Left lung (tissue), 10 donors: ENCODE results near the gene OS9. TPM values are rescaled to one million over a fixed set of nuclear protein-coding genes. Genes with fewer than 3 reads are reported as not detected.

Experiments used
- ATAC-seq: fragments of 200-7000 bp; cut with Tn5 transposase; one replicate; pipeline ENCODE4 v1.9.1; 2020; ENCODE audit warnings: moderate library complexity
- DNase-seq, 4 donors: peaks; one replicate each; pipeline ENCODE4 v3.0.0-alpha.2; 2013 to 2020
- H3K27ac ChIP-seq, 2 donors: fragments of 200-600 bp; sonication (generic) in 1 of 2; one replicate each; pipeline versions ENCODE4 v1.5.0 to v1.8.0; 2020 to 2021
- H3K27me3 ChIP-seq, 2 donors: fragments of 200-600 bp; sonication (generic) in 1 of 2; one replicate each; pipeline versions ENCODE4 v1.5.0 to v1.8.0; 2020 to 2021
- H3K36me3 ChIP-seq, 2 donors: fragments of 200-600 bp; sonication (generic) in 1 of 2; one replicate each; pipeline versions ENCODE4 v1.5.0 to v1.8.0; 2020 to 2021
- H3K4me1 ChIP-seq, 2 donors: fragments of 200-600 bp; one replicate each; pipeline ENCODE4 v1.8.0; 2021
- H3K4me3 ChIP-seq, 2 donors: fragments of 200-600 bp; sonication (generic) in 1 of 2; one replicate each; pipeline versions ENCODE4 v1.5.0 to v1.8.0; 2020 to 2021; ENCODE audit warnings: mild to moderate bottlenecking in 1 of 2
- H3K9me3 ChIP-seq, 2 donors: fragments of 200-600 bp; sonication (generic) in 1 of 2; one replicate each; pipeline versions ENCODE4 v1.5.0 to v1.8.0; 2020 to 2021
- CTCF ChIP-seq, 2 donors: fragments of 200-600 bp; sonication (generic) in 1 of 2; IDR thresholded peaks; one replicate each; pipeline versions ENCODE4 v1.5.0 to v1.8.0; 2021; ENCODE audit warnings: antibody characterized with exemption in 2 of 2
- intact Hi-C, 2 donors: fragments of 100-400 bp; cut with DNase I; formaldehyde crosslinking; loops; one replicate each; pipeline versions ENCODE4 v1.11.2 to v1.14.2; 2022
- polyA plus RNA-seq, 6 donors: library from polyadenylated mRNA; unstranded; fragments of 120-200 nt; gene quantifications; one replicate each; pipeline ENCODE4 v1.2.1, GENCODE V29; 2013; ENCODE audit not compliant: insufficient read length in 6 of 6
- total RNA-seq, 2 donors: library from RNA; stranded (reverse); fragmentation: NEBNext Ultra II Directional; extraction: Animal tissue kit (Norgen Biotek cat#: 25700); gene quantifications; one replicate each; pipeline ENCODE4 v1.2.1, GENCODE V29; 2021
- donor health status: DM: no; HTN: yes; CAD: no.
- donor health status: DM: no; HTN: no; CAD: no.

OS9 gene
- total and polyA plus RNA-seq, 8 donors = 200 to 321 (median 225) TPM

GRCh38 chr12:57730336-57731067 is 36.6 kb downstream of the OS9 start:
- Histone ChIP-seq H3K4me3 (no peak overlapping the region), H3K27me3 (peaks cover 5 to 37% of the 10 kb centered on the region in 2 donors), H3K36me3 (peaks cover 0 to 91% of the 10 kb centered on the region in 2 donors), H3K27ac (no peak overlapping the region), H3K4me1 (peaks cover 4 to 6% of the 10 kb centered on the region in 2 donors), H3K9me3 (no peaks in the 10 kb centered on the region)
- ATAC-seq (no peak), DNase-seq (peak in 1 of 4 donors; percentile 50)
- intact Hi-C loops = no loop called here
- no peak for TF ChIP-seq CTCF (IDR thresholded peaks at IDR 0.05)

DNA sequence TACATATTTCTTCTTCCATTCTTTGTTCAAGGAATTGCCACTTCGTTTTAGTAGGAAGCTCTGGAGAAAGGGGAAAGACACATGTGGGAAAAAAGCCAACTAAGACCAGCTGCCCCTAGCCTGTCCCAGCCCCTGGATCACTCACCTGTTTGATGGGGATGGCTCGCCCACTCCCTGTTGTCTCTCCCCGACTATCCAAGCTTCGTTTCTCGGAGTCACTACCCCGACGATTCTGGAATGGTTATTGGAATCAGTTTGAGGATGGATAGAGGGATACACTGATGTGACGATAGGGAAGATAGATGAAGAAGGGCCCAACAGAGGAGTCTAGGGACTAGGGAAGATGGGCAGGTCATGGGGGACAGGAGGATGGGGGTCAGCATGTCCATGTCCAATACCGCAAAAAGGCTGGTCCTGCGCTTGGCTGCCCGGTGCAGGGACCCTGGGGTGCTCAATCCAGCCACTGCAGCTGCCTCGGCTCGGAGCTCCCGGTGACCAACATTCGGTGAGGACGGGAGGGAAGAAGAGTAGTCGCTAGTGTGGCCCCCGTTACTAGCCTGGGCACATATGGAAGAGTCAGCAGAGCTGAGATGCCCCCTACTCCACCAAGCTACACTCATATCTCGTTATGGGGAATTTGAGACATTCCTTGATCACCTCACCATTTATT is 37.6 kb downstream of the OS9 start:
- peaks cover 6 to 11% of the 10 kb centered on the region in 2 donors for H3K4me1 ChIP-seq
- ATAC-seq (no peak), DNase-seq (peak in 1 of 4 donors; percentile 49)
- peaks cover 16 to 47% of the 10 kb centered on the region in 2 donors for H3K27me3 ChIP-seq
- no peak for TF ChIP-seq CTCF (IDR thresholded peaks at IDR 0.05)
- intact Hi-C loops = no loop called here
- H3K27ac ChIP-seq = no peak overlapping the region
- no peak overlapping the region for H3K4me3 ChIP-seq
- H3K9me3 ChIP-seq = no peaks in the 10 kb centered on the region
- H3K36me3 ChIP-seq = peaks cover 0 to 83% of the 10 kb centered on the region in 2 donors

- TF ChIP-seq CTCF (IDR thresholded peaks at IDR 0.05) = no peak
- H3K27ac ChIP-seq = no peak overlapping the region
- no peak for DNase-seq
- intact Hi-C loops = no loop called here
- no peak for ATAC-seq
- peaks cover 0 to 80% of the 10 kb centered on the region in 2 donors for H3K36me3 ChIP-seq
- H3K4me1 ChIP-seq = peaks cover 2 to 17% of the 10 kb centered on the region in 2 donors
- no peaks in the 10 kb centered on the region for H3K9me3 ChIP-seq
- no peak overlapping the region for H3K4me3 ChIP-seq
- H3K27me3 ChIP-seq = peaks cover 23 to 50% of the 10 kb centered on the region in 2 donors
Observed at GRCh38 chr12:57732270-57732669, 38.3 kb downstream of the OS9 start.

- ATAC-seq = no peak
- Histone ChIP-seq H3K4me1 (peaks cover 9 to 24% of the 10 kb centered on the region in 2 donors), H3K9me3 (no peaks in the 10 kb centered on the region), H3K27me3 (peaks cover 30 to 55% of the 10 kb centered on the region in 2 donors), H3K27ac (no peak overlapping the region), H3K36me3 (peaks cover 0 to 77% of the 10 kb centered on the region in 2 donors), H3K4me3 (no peak overlapping the region)
- TF ChIP-seq CTCF (IDR thresholded peaks at IDR 0.05) = no peak
- no peak for DNase-seq
- intact Hi-C loops = no loop called here
Observed at GRCh38 chr12:57732726-57733593, 39.0 kb downstream of the OS9 start.
